Epithelial cell of proximal tubule (primary cell): ENCODE data around the gene ABCC9. TPM values are rescaled to one million over a fixed set of nuclear protein-coding genes. Genes with fewer than 3 reads are reported as not detected.
"Not testable (repeated sequence)": the region's sequence is repeated elsewhere in the genome, so short reads cannot be mapped to it uniquely, and the experiment has no call there.

Source experiments
- DNase-seq: peaks from one replicate; pipeline ENCODE4 v3.0.0-alpha.2; 2011; ENCODE audit warnings: low read depth
- H3K4me3 ChIP-seq: 2 replicates; pipeline ENCODE4 v1.5.1; 2011; ENCODE audit warnings: low read depth, mild to moderate bottlenecking, low read length
- CTCF ChIP-seq: conservative IDR thresholded peaks from 2 replicates; pipeline ENCODE4 v1.5.1; 2012; ENCODE audit warnings: low read depth, mild to moderate bottlenecking, low read length
- total RNA-seq: library from RNA; depleted of rRNA; stranded (reverse); fragments of >200 nt; gene quantifications from 2 replicates; pipeline ENCODE4 v1.2.3, GENCODE V29; 2015

ABCC9 gene
- total RNA-seq, 1 donor from 2014 or later: 0.23 TPM

- no peak for TF ChIP-seq CTCF
- H3K4me3 ChIP-seq: no peak overlapping the region
- DNase-seq: peak; percentile 52
These were observed 139.5 kb downstream of the ABCC9 start for GRCh38 chr12:21801522-21802288.

GRCh38 chr12:21800011-21800410 lies 141.2 kb downstream of the ABCC9 start:
- no peak for DNase-seq
- H3K4me3 ChIP-seq: no peak overlapping the region
- TF ChIP-seq CTCF: no peak

- TF ChIP-seq CTCF: no peak
- no peak for DNase-seq
- H3K4me3 ChIP-seq: no peak overlapping the region
These were observed 143.7 kb downstream of the ABCC9 start for GRCh38 chr12:21797539-21797938.

GRCh38 chr12:21795648-21796328 lies 145.4 kb downstream of the ABCC9 start:
- no peak overlapping the region for H3K4me3 ChIP-seq
- no peak for TF ChIP-seq CTCF
- no peak for DNase-seq

GRCh38 chr12:21794807-21795595 lies 146.2 kb downstream of the ABCC9 start:
- not testable (repeated sequence) for DNase-seq, H3K4me3 ChIP-seq

- DNase-seq, H3K4me3 ChIP-seq: not testable (repeated sequence)
These were observed 151.5 kb downstream of the ABCC9 start for GRCh38 chr12:21789687-21790086.

- DNase-seq: no peak
- no peak overlapping the region for H3K4me3 ChIP-seq
- TF ChIP-seq CTCF: no peak
These were observed 152.9 kb downstream of the ABCC9 start for GRCh38 chr12:21788089-21788983.
